Adrenal gland (tissue), 5 donors: ENCODE measurements around the gene RNLS.

Source experiments
- POLR2A ChIP-seq, 2 donors: fragments of 450-650 bp; IDR thresholded peaks; one replicate each; pipeline ENCODE4 v1.6.1; 2017; ENCODE audit warnings: antibody characterized with exemption in 2 of 2, mild to moderate bottlenecking in 2 of 2, moderate library complexity in 1 of 2
- TF ChIP-seq, protein P1 (sequence below), 6 experiments: fragments of 450-650 bp in 4 of 6; fragments of 200-600 bp in 2 of 6; sonication (generic) in 1 of 6; IDR thresholded peaks; 1 replicate in 5 of 6; 2 replicates in 1 of 6; pipeline versions ENCODE4 v1.5.1 to v1.8.0; 2016 to 2021; ENCODE audit warnings: antibody characterized with exemption in 6 of 6, mild to moderate bottlenecking in 2 of 6, moderate library complexity in 1 of 6
- donor health status: DM: no; HTN: no; CAD: no.

DNA sequence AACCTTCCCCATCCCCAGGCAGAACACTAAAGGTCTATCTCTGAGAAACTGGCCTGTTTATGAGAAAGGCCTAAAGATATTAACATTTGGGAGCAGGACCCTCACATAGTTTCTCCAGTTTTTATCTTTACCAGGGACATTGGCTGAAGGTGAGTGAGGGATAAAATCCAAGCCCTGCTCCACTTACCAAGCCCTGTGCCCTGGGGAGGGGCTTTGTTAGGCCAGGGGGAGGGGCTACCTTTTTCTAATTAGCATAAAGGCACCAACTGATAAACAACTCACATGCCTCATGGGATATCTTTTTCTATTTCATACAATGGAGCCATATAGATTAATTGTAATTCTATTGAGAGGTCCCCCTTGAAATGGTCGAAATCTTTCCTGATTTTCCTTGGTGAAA, 55.9 kb downstream of the RNLS start:
- TF ChIP-seq, protein P1, sequence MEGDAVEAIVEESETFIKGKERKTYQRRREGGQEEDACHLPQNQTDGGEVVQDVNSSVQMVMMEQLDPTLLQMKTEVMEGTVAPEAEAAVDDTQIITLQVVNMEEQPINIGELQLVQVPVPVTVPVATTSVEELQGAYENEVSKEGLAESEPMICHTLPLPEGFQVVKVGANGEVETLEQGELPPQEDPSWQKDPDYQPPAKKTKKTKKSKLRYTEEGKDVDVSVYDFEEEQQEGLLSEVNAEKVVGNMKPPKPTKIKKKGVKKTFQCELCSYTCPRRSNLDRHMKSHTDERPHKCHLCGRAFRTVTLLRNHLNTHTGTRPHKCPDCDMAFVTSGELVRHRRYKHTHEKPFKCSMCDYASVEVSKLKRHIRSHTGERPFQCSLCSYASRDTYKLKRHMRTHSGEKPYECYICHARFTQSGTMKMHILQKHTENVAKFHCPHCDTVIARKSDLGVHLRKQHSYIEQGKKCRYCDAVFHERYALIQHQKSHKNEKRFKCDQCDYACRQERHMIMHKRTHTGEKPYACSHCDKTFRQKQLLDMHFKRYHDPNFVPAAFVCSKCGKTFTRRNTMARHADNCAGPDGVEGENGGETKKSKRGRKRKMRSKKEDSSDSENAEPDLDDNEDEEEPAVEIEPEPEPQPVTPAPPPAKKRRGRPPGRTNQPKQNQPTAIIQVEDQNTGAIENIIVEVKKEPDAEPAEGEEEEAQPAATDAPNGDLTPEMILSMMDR (IDR thresholded peaks at IDR 0.05), result no peak
- TF ChIP-seq POLR2A (IDR thresholded peaks at IDR 0.05), result no peak
